Endodermal cell (in vitro differentiated cells): Measurements from ENCODE around the gene HLCS. TPM values are rescaled to one million over a fixed set of nuclear protein-coding genes. Genes with fewer than 3 reads are reported as not detected.
A peak's percentile ranks its signal among the peaks of the same experiment; 100 is the strongest.

Experiments
- DNase-seq: peaks from one replicate; pipeline ENCODE4 v3.0.0-alpha.2; 2017
- H3K27ac ChIP-seq: 2 replicates; pipeline ENCODE4 v1.5.1; 2013; ENCODE audit warnings: mild to moderate bottlenecking, low read depth, low read length, moderate library complexity
- H3K27me3 ChIP-seq: 2 replicates; pipeline ENCODE4 v1.6.1; 2013; ENCODE audit warnings: mild to moderate bottlenecking, low read length, moderate library complexity; ENCODE audit not compliant: insufficient read depth, control insufficient read depth, poor library complexity, severe bottlenecking
- H3K36me3 ChIP-seq: 2 replicates; pipeline ENCODE4 v1.7.0; 2013; ENCODE audit warnings: mild to moderate bottlenecking, low read length, moderate library complexity; ENCODE audit not compliant: control insufficient read depth, insufficient read depth
- H3K4me1 ChIP-seq: one replicate; pipeline ENCODE4 v1.7.0; 2013; ENCODE audit warnings: low read length; ENCODE audit not compliant: control insufficient read depth, insufficient read depth
- H3K4me3 ChIP-seq: 2 replicates; pipeline ENCODE4 v1.5.1; 2013; ENCODE audit warnings: mild to moderate bottlenecking, low read length, moderate library complexity
- H3K9ac ChIP-seq: 2 replicates; pipeline ENCODE4 v1.6.1; 2013; ENCODE audit warnings: mild to moderate bottlenecking, low read length, moderate library complexity; ENCODE audit not compliant: poor library complexity, severe bottlenecking; ENCODE audit errors: extremely low read depth
- H3K9me3 ChIP-seq: 2 replicates; pipeline ENCODE4 v1.6.1; 2013; ENCODE audit warnings: mild to moderate bottlenecking, low read length, moderate library complexity; ENCODE audit not compliant: control insufficient read depth
- H3K27ac Mint-ChIP-seq: 2 replicates; pipeline ENCODE4 v1.8.0; 2020; ENCODE audit warnings: mixed read lengths
- H3K27me3 Mint-ChIP-seq: 2 replicates; pipeline ENCODE4 v1.8.0; 2021; ENCODE audit warnings: mild to moderate bottlenecking, mixed read lengths; ENCODE audit not compliant: insufficient read depth
- H3K36me3 Mint-ChIP-seq: 2 replicates; pipeline ENCODE4 v1.8.0; 2020; ENCODE audit warnings: low read depth, mixed read lengths
- H3K4me1 Mint-ChIP-seq: 2 replicates; pipeline ENCODE4 v1.8.0; 2020; ENCODE audit warnings: mixed read lengths
- H3K4me3 Mint-ChIP-seq: 2 replicates; pipeline ENCODE4 v1.8.0; 2020; ENCODE audit warnings: mild to moderate bottlenecking, moderate library complexity, mixed read lengths
- H3K9me3 Mint-ChIP-seq: 2 replicates; pipeline ENCODE4 v1.8.0; 2020; ENCODE audit warnings: mild to moderate bottlenecking, mixed read lengths
- CTCF ChIP-seq: fragments of 200-600 bp; sonication (generic); conservative IDR thresholded peaks from 2 replicates; pipeline ENCODE4 v1.5.0; 2021; ENCODE audit warnings: antibody characterized with exemption, mild to moderate bottlenecking
- WGBS, 2 experiments: methylation state at CpG; one replicate each; pipeline versions ENCODE4 v1.1.5 to v1.1.7; 2013; ENCODE audit warnings: missing lambda C conversion rate in 2 of 2, mixed read lengths in 1 of 2; ENCODE audit not compliant: insufficient coverage in 1 of 2, insufficient read length in 1 of 2; 5-methylcytosine and 5-hydroxymethylcytosine counted together
- total RNA-seq, 2 donors: library from RNA; stranded (reverse); fragmentation: NEBNext Ultra II Directional in 1 of 2; extraction: Animal tissue kit (Norgen Biotek cat#: 25700) in 1 of 2; gene quantifications; 2 replicates in 1 of 2; 3 replicates in 1 of 2; pipeline ENCODE4 v1.2.1, GENCODE V29; 2021

Gene HLCS
- total RNA-seq, 2 donors from 2014 or later = 25.0 to 30.1 TPM

DNA sequence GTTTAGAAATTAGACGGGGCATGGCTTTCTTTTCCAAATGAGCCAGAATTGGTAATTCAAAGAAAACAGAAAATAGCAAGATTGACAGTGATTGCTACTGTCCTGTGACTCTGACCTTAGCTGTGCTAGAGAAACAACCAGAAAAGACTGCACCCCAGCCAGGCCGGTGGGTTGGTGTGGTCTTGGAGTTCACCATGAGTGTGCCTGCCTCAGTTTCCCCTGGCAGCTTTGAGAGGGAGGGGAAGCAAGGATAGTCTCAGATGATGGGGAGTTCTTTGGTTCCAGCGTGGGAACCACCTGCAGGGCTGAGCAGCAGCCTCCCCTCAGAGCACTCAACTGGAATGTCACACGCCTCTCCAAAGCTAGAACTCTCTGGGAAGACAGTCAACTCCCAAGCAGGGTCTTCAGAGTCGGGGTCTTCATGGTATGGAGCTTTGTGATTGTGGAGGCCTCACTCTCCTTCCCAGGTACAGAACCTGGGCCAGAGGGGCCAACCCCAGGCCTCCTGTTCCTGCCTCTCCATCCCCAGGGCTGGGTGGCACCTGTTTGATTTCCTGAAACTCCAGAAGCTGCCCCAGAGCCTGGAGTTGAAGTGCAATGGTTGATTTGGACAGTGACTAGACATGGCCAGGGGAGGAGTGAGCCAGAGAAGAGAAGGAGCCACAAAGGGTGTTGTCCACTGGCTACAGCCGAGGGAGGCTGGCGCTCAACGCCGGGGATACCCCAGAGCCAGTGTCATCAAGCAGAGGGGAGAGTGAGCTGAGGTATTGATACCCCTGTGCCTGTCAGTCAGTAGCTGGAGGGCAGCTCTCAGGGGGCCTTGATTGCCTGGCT, 231.9 kb downstream of the HLCS start:
- Mint-ChIP-seq H3K9me3 (peaks cover 2% of the 10 kb centered on the region), H3K27me3 (peaks cover 63% of the 10 kb centered on the region), H3K4me1 (peaks cover 4% of the 10 kb centered on the region), H3K36me3 (no peaks in the 10 kb centered on the region), H3K27ac (no peak overlapping the region), H3K4me3 (no peak overlapping the region)
- Histone ChIP-seq H3K9ac (no peak overlapping the region), H3K9me3 (no peaks in the 10 kb centered on the region), H3K27me3 (peaks cover 8% of the 10 kb centered on the region), H3K4me3 (no peak overlapping the region), H3K36me3 (no peaks in the 10 kb centered on the region), H3K27ac (no peak overlapping the region), H3K4me1 (no peaks in the 10 kb centered on the region)
- WGBS, 2 experiments = 91 to 92% methylated on average over 4 to 9 of the region's 9 CpGs
- TF ChIP-seq CTCF = no peak
- peak; percentile 30 for DNase-seq

GRCh38 chr21:36733857-36734256, 232.6 kb downstream of the HLCS start:
- 91 to 93% methylated on average over 1 to 6 of the region's 6 CpGs for WGBS, 2 experiments
- Histone ChIP-seq H3K36me3 (no peaks in the 10 kb centered on the region), H3K9me3 (no peaks in the 10 kb centered on the region), H3K27ac (no peak overlapping the region), H3K4me3 (no peak overlapping the region), H3K4me1 (no peaks in the 10 kb centered on the region), H3K9ac (no peak overlapping the region), H3K27me3 (peaks cover 13% of the 10 kb centered on the region)
- no peak overlapping the region for H3K4me3 Mint-ChIP-seq
- TF ChIP-seq CTCF = no peak
- H3K27me3 Mint-ChIP-seq = peaks cover 64% of the 10 kb centered on the region
- H3K4me1 Mint-ChIP-seq = peaks cover 4% of the 10 kb centered on the region
- H3K27ac Mint-ChIP-seq = no peak overlapping the region
- peaks cover 2% of the 10 kb centered on the region for H3K9me3 Mint-ChIP-seq
- no peaks in the 10 kb centered on the region for H3K36me3 Mint-ChIP-seq
- peak; percentile 21 for DNase-seq

GRCh38 chr21:36732761-36733160, 233.7 kb downstream of the HLCS start:
- Mint-ChIP-seq H3K4me1 (peaks cover 4% of the 10 kb centered on the region), H3K4me3 (no peak overlapping the region), H3K27ac (no peak overlapping the region), H3K36me3 (no peaks in the 10 kb centered on the region), H3K9me3 (peaks cover 2% of the 10 kb centered on the region), H3K27me3 (peaks cover 68% of the 10 kb centered on the region)
- 89 to 95% methylated on average over 5 to 7 of the region's 7 CpGs for WGBS, 2 experiments
- Histone ChIP-seq H3K27ac (no peak overlapping the region), H3K27me3 (peaks cover 15% of the 10 kb centered on the region), H3K4me3 (no peak overlapping the region), H3K9ac (no peak overlapping the region), H3K36me3 (no peaks in the 10 kb centered on the region), H3K4me1 (no peaks in the 10 kb centered on the region), H3K9me3 (no peaks in the 10 kb centered on the region)
- TF ChIP-seq CTCF = no peak
- peak; percentile 35 for DNase-seq
